ENCODE data around the gene DNAI7.

DNA sequence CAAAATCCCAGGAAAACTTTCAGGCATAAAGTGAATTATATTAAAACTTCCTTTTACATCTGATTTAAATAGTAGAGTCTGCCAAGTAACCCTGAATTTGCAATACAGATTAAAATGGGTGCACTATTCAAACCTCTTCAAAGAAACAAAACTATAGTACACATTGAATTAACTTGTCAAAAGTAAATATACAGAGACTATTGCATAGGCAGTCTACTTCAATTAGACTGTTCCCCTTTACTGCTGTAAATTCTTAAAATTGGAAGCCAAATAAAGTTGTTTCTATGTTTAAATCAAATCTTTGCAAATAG lies 48.7 kb upstream of the DNAI7 start:
- TF ChIP-seq, protein P1, sequence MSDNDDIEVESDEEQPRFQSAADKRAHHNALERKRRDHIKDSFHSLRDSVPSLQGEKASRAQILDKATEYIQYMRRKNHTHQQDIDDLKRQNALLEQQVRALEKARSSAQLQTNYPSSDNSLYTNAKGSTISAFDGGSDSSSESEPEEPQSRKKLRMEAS (IDR thresholded peaks at IDR 0.05) = no peak
- TF ChIP-seq JUND (IDR thresholded peaks at IDR 0.05) = peak in 1 of 2 donors; percentile 1
- TF ChIP-seq, protein P2, sequence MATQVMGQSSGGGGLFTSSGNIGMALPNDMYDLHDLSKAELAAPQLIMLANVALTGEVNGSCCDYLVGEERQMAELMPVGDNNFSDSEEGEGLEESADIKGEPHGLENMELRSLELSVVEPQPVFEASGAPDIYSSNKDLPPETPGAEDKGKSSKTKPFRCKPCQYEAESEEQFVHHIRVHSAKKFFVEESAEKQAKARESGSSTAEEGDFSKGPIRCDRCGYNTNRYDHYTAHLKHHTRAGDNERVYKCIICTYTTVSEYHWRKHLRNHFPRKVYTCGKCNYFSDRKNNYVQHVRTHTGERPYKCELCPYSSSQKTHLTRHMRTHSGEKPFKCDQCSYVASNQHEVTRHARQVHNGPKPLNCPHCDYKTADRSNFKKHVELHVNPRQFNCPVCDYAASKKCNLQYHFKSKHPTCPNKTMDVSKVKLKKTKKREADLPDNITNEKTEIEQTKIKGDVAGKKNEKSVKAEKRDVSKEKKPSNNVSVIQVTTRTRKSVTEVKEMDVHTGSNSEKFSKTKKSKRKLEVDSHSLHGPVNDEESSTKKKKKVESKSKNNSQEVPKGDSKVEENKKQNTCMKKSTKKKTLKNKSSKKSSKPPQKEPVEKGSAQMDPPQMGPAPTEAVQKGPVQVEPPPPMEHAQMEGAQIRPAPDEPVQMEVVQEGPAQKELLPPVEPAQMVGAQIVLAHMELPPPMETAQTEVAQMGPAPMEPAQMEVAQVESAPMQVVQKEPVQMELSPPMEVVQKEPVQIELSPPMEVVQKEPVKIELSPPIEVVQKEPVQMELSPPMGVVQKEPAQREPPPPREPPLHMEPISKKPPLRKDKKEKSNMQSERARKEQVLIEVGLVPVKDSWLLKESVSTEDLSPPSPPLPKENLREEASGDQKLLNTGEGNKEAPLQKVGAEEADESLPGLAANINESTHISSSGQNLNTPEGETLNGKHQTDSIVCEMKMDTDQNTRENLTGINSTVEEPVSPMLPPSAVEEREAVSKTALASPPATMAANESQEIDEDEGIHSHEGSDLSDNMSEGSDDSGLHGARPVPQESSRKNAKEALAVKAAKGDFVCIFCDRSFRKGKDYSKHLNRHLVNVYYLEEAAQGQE (IDR thresholded peaks at IDR 0.05) = no peak
- TF ChIP-seq, protein P3, sequence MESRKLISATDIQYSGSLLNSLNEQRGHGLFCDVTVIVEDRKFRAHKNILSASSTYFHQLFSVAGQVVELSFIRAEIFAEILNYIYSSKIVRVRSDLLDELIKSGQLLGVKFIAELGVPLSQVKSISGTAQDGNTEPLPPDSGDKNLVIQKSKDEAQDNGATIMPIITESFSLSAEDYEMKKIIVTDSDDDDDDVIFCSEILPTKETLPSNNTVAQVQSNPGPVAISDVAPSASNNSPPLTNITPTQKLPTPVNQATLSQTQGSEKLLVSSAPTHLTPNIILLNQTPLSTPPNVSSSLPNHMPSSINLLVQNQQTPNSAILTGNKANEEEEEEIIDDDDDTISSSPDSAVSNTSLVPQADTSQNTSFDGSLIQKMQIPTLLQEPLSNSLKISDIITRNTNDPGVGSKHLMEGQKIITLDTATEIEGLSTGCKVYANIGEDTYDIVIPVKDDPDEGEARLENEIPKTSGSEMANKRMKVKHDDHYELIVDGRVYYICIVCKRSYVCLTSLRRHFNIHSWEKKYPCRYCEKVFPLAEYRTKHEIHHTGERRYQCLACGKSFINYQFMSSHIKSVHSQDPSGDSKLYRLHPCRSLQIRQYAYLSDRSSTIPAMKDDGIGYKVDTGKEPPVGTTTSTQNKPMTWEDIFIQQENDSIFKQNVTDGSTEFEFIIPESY (IDR thresholded peaks at IDR 0.05) = no peak
- TF ChIP-seq, protein P4, sequence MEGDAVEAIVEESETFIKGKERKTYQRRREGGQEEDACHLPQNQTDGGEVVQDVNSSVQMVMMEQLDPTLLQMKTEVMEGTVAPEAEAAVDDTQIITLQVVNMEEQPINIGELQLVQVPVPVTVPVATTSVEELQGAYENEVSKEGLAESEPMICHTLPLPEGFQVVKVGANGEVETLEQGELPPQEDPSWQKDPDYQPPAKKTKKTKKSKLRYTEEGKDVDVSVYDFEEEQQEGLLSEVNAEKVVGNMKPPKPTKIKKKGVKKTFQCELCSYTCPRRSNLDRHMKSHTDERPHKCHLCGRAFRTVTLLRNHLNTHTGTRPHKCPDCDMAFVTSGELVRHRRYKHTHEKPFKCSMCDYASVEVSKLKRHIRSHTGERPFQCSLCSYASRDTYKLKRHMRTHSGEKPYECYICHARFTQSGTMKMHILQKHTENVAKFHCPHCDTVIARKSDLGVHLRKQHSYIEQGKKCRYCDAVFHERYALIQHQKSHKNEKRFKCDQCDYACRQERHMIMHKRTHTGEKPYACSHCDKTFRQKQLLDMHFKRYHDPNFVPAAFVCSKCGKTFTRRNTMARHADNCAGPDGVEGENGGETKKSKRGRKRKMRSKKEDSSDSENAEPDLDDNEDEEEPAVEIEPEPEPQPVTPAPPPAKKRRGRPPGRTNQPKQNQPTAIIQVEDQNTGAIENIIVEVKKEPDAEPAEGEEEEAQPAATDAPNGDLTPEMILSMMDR (IDR thresholded peaks at IDR 0.05; ENCODE audit: low read depth, low read length, missing input control) = no peak
- no peak for TF ChIP-seq NR2F2 (IDR thresholded peaks at IDR 0.05)
- TF ChIP-seq EGR1 (IDR thresholded peaks at IDR 0.05; ENCODE audit: low read depth in 2 of 2) = no peak
- TF ChIP-seq TAF1 (conservative IDR thresholded peaks at IDR 0.05) = no peak
- TF ChIP-seq SP1 (IDR thresholded peaks at IDR 0.05) = no peak
- no peak for TF ChIP-seq RAD21 (IDR thresholded peaks at IDR 0.05)
- TF ChIP-seq, protein P5, sequence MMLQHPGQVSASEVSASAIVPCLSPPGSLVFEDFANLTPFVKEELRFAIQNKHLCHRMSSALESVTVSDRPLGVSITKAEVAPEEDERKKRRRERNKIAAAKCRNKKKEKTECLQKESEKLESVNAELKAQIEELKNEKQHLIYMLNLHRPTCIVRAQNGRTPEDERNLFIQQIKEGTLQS (IDR thresholded peaks at IDR 0.05) = no peak
- no peak for TF ChIP-seq YY1 (IDR thresholded peaks at IDR 0.05)

Measured in liver (tissue), 3 donors.